Common myeloid progenitor, CD34-positive (primary cell): ENCODE measurements around the gene MOB1A.

Source experiments
- CTCF ChIA-PET: fragments of 350-600 bp; sonication (Branson Sonifier 250); formaldehyde crosslinking; loops from one replicate; lab custom pipeline; 2021; ENCODE audit warnings: antibody characterized with exemption; lab: Charles Lee
- POLR2A ChIA-PET: fragments of 350-600 bp; sonication (Branson Sonifier 250); formaldehyde crosslinking; loops from one replicate; lab custom pipeline; 2021; ENCODE audit warnings: antibody characterized with exemption; lab: Charles Lee
- DNase-seq, 3 donors: peaks; one replicate each; pipeline versions ENCODE4 v3.0.0 to v3.0.0-alpha.2; 2013
- H3K27ac ChIP-seq, 2 experiments: 1 replicate in 1 of 2; 2 replicates in 1 of 2; pipeline ENCODE4 v1.7.0; 2013; ENCODE audit warnings: inconsistent platforms in 2 of 2, low read length in 2 of 2, mild to moderate bottlenecking in 2 of 2, low read depth in 1 of 2, moderate library complexity in 1 of 2; ENCODE audit not compliant: severe bottlenecking in 2 of 2, insufficient read depth in 1 of 2, poor library complexity in 1 of 2
- H3K27me3 ChIP-seq, 5 experiments: replicated peaks in 2 of 5; 1 replicate in 3 of 5; 2 replicates in 2 of 5; pipeline versions ENCODE4 v1.6.1 to v1.7.0; 2013; ENCODE audit warnings: low read length in 4 of 5, mild to moderate bottlenecking in 2 of 5, moderate library complexity in 2 of 5, inconsistent platforms in 1 of 5; ENCODE audit not compliant: insufficient read depth in 5 of 5, control insufficient read depth in 4 of 5
- H3K36me3 ChIP-seq, 4 experiments: 1 replicate in 2 of 4; 2 replicates in 2 of 4; pipeline versions ENCODE4 v1.6.1 to v1.7.0; 2013; ENCODE audit warnings: low read length in 3 of 4, control low read depth in 1 of 4, mild to moderate bottlenecking in 1 of 4; ENCODE audit not compliant: control insufficient read depth in 4 of 4, insufficient read depth in 4 of 4
- H3K4me1 ChIP-seq, 4 experiments: 1 replicate in 3 of 4; 2 replicates in 1 of 4; pipeline versions ENCODE4 v1.6.1 to v1.7.1; 2013; ENCODE audit warnings: low read length in 3 of 4, mild to moderate bottlenecking in 3 of 4, control low read depth in 1 of 4, inconsistent platforms in 1 of 4, moderate library complexity in 1 of 4; ENCODE audit not compliant: control insufficient read depth in 4 of 4, insufficient read depth in 4 of 4; ENCODE audit errors: control extremely low read depth in 1 of 4
- H3K4me3 ChIP-seq, 7 experiments: 1 replicate in 4 of 7; 2 replicates in 3 of 7; pipeline versions ENCODE4 v1.5.1 to v1.7.0; 2013; ENCODE audit warnings: mild to moderate bottlenecking in 7 of 7, low read length in 6 of 7, moderate library complexity in 6 of 7, inconsistent platforms in 2 of 7, low read depth in 2 of 7, control low read depth in 1 of 7; ENCODE audit not compliant: insufficient read depth in 4 of 7, control insufficient read depth in 1 of 7; ENCODE audit errors: extremely low read depth in 1 of 7
- H3K9me3 ChIP-seq, 5 experiments: 1 replicate in 4 of 5; 2 replicates in 1 of 5; pipeline versions ENCODE4 v1.6.1 to v1.7.1; 2013; ENCODE audit warnings: low read length in 4 of 5, mild to moderate bottlenecking in 2 of 5, inconsistent platforms in 1 of 5, low read depth in 1 of 5, moderate library complexity in 1 of 5; ENCODE audit not compliant: control insufficient read depth in 4 of 5, insufficient read depth in 2 of 5; ENCODE audit errors: control extremely low read depth in 1 of 5
- WGBS: methylation state at CpG from one replicate; pipeline ENCODE4 v1.1.5; 2013; ENCODE audit not compliant: insufficient coverage; 5-methylcytosine and 5-hydroxymethylcytosine counted together

MOB1A gene

DNA sequence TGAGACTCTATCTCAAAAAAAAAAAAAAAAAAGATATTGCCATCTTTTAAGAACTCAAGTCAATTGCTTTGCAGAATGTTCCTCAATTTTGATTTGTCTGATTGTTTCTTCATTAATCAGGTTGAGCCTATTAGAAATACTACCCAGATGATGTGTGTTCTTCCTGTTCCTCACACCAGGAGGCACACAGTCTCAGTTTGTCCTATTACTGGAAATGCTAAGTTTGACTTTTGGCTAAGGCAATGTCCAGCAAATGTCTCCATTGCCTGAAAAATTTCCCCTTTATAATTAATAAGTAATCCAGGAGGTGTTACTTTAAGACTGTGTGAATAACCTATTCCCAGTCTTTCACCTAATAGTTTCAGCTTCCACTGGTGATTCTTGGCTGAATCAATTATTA is 59.3 kb downstream of the MOB1A start:
- Histone ChIP-seq H3K4me1 (peaks cover 0 to 6% (median 5%) of the 10 kb centered on the region in 4 experiments), H3K36me3 (no peaks in the 10 kb centered on the region), H3K27ac (no peak overlapping the region), H3K9me3 (peaks cover 0 to 17% (median 5%) of the 10 kb centered on the region in 5 experiments), H3K4me3 (peak overlapping the region in 2 of 7 experiments; percentile 82 to 93), H3K27me3 (no peaks in the 10 kb centered on the region)
- ChIA-PET CTCF (interaction anchor here (1.3 to 3.3 kb wide), 5 partner anchors 8 to 149 kb away, joined by 3 to 32 read pairs (median 5); partner anchors contain the start of gene BOLA3), POLR2A (interaction anchor here (0.8 kb wide), 1 partner anchor 80 kb away, joined by 3 read pairs; no protein-coding TSS in a partner anchor)
- DNase-seq = peak; percentile 25 to 37 (median 31)

DNA sequence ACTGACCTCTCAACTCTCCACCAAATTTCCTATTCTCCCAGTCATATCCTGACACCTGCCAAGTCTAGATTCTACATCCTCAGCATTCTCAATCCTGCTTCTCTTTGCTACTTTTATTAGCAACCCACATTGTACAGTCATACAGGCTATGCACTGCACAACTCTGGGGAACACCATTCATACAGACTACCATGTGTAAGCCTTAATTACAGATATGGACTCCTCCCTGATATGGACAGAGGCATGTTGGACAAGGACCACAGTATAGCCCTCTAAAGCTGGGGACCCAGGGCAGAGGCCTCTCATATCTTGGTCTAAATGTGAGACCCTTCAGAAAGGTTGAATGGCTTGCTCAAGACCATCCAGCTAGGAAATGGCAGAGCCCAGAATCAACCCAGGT is 67.3 kb downstream of the MOB1A start:
- no peak overlapping the region for H3K27ac ChIP-seq
- no peaks in the 10 kb centered on the region for H3K27me3 ChIP-seq
- CTCF ChIA-PET = interaction anchor here (2.2 to 2.7 kb wide), 2 partner anchors 9 to 11 kb away, joined by 8 to 10 read pairs; no protein-coding TSS in a partner anchor
- no peaks in the 10 kb centered on the region for H3K36me3 ChIP-seq
- no peaks in the 10 kb centered on the region for H3K9me3 ChIP-seq
- POLR2A ChIA-PET = no interaction called here
- no peak for DNase-seq
- H3K4me3 ChIP-seq = no peak overlapping the region
- H3K4me1 ChIP-seq = no peaks in the 10 kb centered on the region

DNA sequence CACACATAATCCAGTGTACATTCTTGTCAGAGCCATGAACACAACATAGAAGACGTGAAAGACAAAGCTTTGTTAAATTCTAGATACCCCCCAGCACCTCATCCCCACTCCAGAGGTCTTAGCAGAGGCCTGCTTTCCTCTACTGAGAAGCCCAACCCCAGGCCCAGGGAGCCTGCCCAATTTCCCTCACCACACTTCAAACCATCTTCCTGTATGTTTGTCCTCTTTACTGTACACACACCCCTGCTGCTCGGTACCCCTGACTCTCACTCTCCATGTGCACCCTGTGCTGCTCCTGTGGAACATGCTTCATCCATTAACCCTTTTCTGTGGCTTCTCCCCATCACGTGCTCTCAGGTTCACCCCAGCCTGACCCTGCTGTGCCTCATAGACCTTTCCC is 68.1 kb downstream of the MOB1A start:
- Histone ChIP-seq H3K27me3 (no peaks in the 10 kb centered on the region), H3K4me3 (no peak overlapping the region), H3K4me1 (no peaks in the 10 kb centered on the region), H3K27ac (no peak overlapping the region), H3K36me3 (no peaks in the 10 kb centered on the region), H3K9me3 (no peaks in the 10 kb centered on the region)
- no peak for DNase-seq
- WGBS = 92% methylated on average over 3 of the region's 3 CpGs
- POLR2A ChIA-PET = no interaction called here
- CTCF ChIA-PET = interaction anchor here (0.9 to 2.7 kb wide), 3 partner anchors 10 to 282 kb away, joined by 3 to 10 read pairs (median 8); partner anchors contain the start of gene STAMBP

DNA sequence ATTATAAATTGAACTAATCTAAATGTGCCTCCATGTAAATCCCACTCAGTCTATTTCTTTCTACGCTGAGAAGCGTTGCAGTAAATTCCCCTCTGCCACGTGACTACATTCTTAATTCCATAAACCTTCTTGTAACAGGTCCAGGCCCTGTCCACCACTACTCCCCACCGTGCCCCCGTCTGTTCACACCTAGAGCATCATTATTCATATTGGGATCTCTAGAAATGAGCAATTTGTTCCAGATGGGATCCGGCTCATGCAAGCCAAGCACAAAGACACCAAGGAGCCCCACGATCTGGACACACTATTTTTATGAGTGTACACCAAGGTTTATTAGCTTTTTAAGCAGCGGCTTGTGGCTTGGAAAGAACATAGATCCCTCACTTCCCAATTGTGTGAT is 69.1 kb downstream of the MOB1A start:
- CTCF ChIA-PET = interaction anchor here (0.6 to 2.7 kb wide), 4 partner anchors 9 to 281 kb away, joined by 3 to 8 read pairs (median 3); partner anchors contain the start of gene STAMBP
- POLR2A ChIA-PET = interaction anchor here (0.6 kb wide), 1 partner anchor 18 kb away, joined by 3 read pairs; no protein-coding TSS in a partner anchor
- WGBS = 96% methylated on average over 7 of the region's 8 CpGs

DNA sequence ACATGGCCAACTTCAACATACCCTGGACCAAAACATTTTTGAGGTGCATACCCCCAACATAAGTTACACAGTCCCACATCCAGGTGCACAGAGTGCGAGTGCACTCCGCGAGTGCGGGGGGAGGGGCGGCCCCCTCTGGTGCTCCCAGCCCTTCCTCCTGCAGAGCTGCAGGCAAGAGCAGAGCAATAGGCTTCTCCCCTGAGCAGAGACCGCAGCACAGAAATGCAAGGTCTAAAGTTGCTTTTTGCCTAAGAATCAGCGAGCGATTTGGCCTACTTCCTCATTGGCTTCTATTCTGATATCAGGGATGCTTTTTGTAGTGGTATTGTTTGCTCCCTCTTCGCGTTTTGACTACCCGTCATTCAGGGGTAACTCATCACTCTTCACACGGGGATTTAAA is 71.6 kb downstream of the MOB1A start:
- DNase-seq = no peak
- Histone ChIP-seq H3K36me3 (peaks cover 5 to 25% (median 8%) of the 10 kb centered on the region in 4 experiments), H3K27me3 (no peaks in the 10 kb centered on the region), H3K4me1 (no peaks in the 10 kb centered on the region), H3K4me3 (no peak overlapping the region), H3K9me3 (no peaks in the 10 kb centered on the region), H3K27ac (no peak overlapping the region)
- WGBS = 92% methylated on average over 8 of the region's 12 CpGs
- POLR2A ChIA-PET = no interaction called here
- CTCF ChIA-PET = interaction anchor here (1.4 to 1.6 kb wide), 3 partner anchors 10 to 106 kb away, joined by 3 to 4 read pairs (median 4); no protein-coding TSS in a partner anchor

More for the DNA sequence above, 69.1 kb downstream of the MOB1A start:
- H3K9me3 ChIP-seq = no peaks in the 10 kb centered on the region
- H3K27me3 ChIP-seq = no peaks in the 10 kb centered on the region
- H3K36me3 ChIP-seq = peaks cover 0 to 6% (median under 1%) of the 10 kb centered on the region in 4 experiments
- no peak for DNase-seq
- no peak overlapping the region for H3K27ac ChIP-seq
- no peak overlapping the region for H3K4me3 ChIP-seq
- no peaks in the 10 kb centered on the region for H3K4me1 ChIP-seq

DNA sequence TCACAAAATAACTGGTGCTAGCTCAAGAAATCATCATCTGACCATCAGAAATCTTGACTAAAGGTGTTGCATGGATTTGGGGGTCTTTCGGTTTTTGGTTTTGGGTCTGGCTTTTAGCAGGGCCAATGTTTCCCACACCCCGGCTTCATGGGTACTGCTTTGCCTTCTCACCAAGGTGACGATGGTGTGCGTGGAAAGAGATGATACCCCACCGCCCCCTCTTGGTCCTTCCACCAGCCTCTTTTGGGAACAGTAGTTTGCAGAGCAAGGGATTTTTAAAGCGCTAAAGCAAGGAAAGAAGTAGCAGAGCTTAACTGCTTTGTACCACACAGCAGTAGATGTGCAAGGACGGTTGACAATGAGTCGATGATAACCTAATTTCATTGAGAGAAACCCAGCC is 73.3 kb downstream of the MOB1A start:
- no peak overlapping the region for H3K27ac ChIP-seq
- H3K36me3 ChIP-seq = peaks cover 10 to 42% (median 24%) of the 10 kb centered on the region in 4 experiments
- H3K9me3 ChIP-seq = no peaks in the 10 kb centered on the region
- H3K4me3 ChIP-seq = no peak overlapping the region
- ChIA-PET POLR2A (no interaction called here), CTCF (interaction anchor here (0.9 to 3.7 kb wide), 5 partner anchors 8 to 282 kb away, joined by 3 to 13 read pairs (median 3); partner anchors contain the start of gene STAMBP)
- no peak for DNase-seq
- H3K4me1 ChIP-seq = no peaks in the 10 kb centered on the region
- no peaks in the 10 kb centered on the region for H3K27me3 ChIP-seq
- WGBS = 98% methylated on average over 5 of the region's 8 CpGs

DNA sequence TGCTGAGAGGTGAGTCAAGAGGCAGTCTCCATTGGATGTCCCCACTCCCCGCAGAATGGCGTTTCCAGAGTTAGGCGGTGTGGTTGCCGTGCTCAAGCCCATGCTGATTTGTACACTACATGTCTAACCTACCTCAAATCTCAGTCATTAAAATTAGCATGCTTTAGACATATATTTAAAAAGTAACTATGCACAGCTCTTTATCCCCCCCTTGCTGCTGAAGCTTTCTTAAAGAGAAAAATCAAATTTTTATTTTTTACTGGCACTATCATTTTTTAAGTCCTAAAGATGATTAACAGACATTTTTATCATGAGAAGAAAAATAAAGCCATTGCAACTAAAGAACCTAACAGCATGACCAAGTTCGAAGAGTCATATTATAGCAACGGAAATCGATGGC is 73.8 kb downstream of the MOB1A start:
- peak in 2 of 3 donors; percentile 39 to 46 for DNase-seq
- Histone ChIP-seq H3K36me3 (peaks cover 10 to 48% (median 29%) of the 10 kb centered on the region in 4 experiments), H3K27me3 (no peaks in the 10 kb centered on the region), H3K4me3 (no peak overlapping the region), H3K9me3 (no peaks in the 10 kb centered on the region), H3K27ac (no peak overlapping the region), H3K4me1 (no peaks in the 10 kb centered on the region)
- ChIA-PET POLR2A (no interaction called here), CTCF (interaction anchor here (0.9 to 3.7 kb wide), 8 partner anchors 9 to 282 kb away, joined by 3 to 13 read pairs (median 4); partner anchors contain the start of gene STAMBP)
- 97% methylated on average over 3 of the region's 7 CpGs for WGBS
